ENCODE data around the gene PLPP3. TPM values are rescaled to one million over a fixed set of nuclear protein-coding genes. Genes with fewer than 3 reads are reported as not detected.

PLPP3 gene
- polyA plus RNA-seq, 2 donors = 2.7 to 12.4 TPM

DNA sequence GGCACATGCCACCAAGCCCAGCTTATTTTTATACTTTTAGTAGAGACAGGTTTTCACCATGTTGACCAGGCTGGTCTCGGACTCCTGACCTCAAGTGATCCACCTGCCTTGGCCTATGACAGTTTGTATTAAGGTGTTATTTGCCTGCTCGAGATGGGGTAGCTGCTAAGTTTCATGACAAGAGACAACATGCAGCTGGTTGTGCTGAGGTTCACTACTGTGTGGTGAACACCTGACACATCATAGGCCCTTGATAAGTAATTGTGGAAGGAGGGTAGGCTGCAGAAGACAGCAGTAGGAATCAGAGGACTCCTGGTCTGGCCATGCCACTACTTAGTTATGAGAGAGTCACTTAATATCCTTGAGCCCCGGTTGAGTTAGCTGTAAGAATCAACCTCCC is 46.2 kb downstream of the PLPP3 start:
- Histone ChIP-seq H3K4me1 (ENCODE audit: control insufficient read depth in 2 of 2, insufficient read depth in 2 of 2, low read length in 1 of 2) (peaks cover 0 to 8% of the 10 kb centered on the region in 2 donors), H3K36me3 (ENCODE audit: control insufficient read depth in 2 of 2, insufficient read depth in 2 of 2, low read length in 1 of 2) (peaks cover 3 to 9% of the 10 kb centered on the region in 2 donors), H3K9me3 (ENCODE audit: control insufficient read depth in 2 of 2, insufficient read depth in 1 of 2, low read depth in 1 of 2, low read length in 1 of 2) (no peaks in the 10 kb centered on the region), H3K27me3 (ENCODE audit: control insufficient read depth in 1 of 2, insufficient read depth in 2 of 2, low read length in 2 of 2) (no peaks in the 10 kb centered on the region), H3K4me3 (ENCODE audit: low read depth in 1 of 2, low read length in 2 of 2) (no peak overlapping the region), H3K27ac (ENCODE audit: low read depth in 2 of 2, low read length in 1 of 2) (no peak overlapping the region)
- 77 to 82% methylated on average over 3 of the region's 3 CpGs for whole genome bisulfite sequencing, 2 donors

DNA sequence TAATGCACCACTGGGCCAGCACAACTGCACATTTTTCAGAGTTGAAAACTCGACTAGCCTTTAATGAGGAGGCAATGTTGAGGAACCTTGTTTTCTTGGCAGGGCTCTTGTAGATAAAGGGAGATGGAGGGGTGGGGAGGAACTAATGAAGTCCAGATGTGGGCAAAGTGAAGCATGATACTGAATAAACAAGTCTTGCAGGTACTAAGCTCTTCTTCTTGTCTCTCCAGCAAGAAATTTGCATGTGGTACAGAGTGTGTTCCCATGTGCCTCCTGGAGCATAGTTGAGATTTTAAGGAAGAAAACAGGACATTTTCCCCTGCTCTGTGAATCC is 47.0 kb downstream of the PLPP3 start:
- Histone ChIP-seq H3K9me3 (ENCODE audit: control insufficient read depth in 2 of 2, insufficient read depth in 1 of 2, low read depth in 1 of 2, low read length in 1 of 2) (no peaks in the 10 kb centered on the region), H3K4me1 (ENCODE audit: control insufficient read depth in 2 of 2, insufficient read depth in 2 of 2, low read length in 1 of 2) (peaks cover 0 to 11% of the 10 kb centered on the region in 2 donors), H3K4me3 (ENCODE audit: low read depth in 1 of 2, low read length in 2 of 2) (no peak overlapping the region), H3K27me3 (ENCODE audit: control insufficient read depth in 1 of 2, insufficient read depth in 2 of 2, low read length in 2 of 2) (no peaks in the 10 kb centered on the region), H3K27ac (ENCODE audit: low read depth in 2 of 2, low read length in 1 of 2) (no peak overlapping the region), H3K36me3 (ENCODE audit: control insufficient read depth in 2 of 2, insufficient read depth in 2 of 2, low read length in 1 of 2) (peaks cover 3 to 9% of the 10 kb centered on the region in 2 donors)
- WGBS, 2 donors = 53 to 57% methylated on average over 1 of the region's 1 CpG

DNA sequence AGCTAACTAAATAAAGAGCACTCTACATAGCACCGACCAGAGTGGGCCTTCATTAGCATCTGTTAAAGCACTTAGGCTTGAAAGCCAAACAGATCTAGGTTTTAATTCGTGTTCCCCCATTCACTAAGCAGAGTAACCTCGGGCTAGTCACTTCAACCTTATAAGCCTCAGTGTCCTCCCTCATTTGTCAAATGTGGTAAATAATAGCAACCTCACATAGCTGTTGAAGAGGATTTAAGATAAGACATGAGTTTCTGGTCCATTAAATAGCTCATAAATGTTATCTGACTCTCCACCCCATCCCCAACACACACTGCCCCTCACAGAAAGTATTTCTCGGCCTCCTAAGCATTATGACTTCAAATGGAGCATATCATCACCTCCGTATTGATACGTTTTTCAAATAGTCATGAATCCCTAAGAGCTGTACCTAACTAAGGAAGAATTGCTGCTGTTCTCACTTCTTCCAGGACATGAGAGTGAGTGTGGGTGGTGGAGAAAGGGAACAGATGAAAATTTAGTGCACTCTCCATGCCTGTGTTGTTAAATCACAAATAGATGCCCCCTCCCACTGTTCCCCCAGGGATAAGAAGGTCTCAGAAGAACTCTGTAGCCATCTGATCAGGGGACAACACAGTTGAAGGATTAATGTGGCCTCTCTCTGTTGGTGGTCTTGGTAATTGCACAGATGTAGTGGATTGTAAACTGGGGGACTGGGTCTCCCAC is 47.6 kb downstream of the PLPP3 start:
- WGBS, 2 donors = 79 to 84% methylated on average over 6 of the region's 6 CpGs
- Histone ChIP-seq H3K4me1 (ENCODE audit: control insufficient read depth in 2 of 2, insufficient read depth in 2 of 2, low read length in 1 of 2) (peaks cover 0 to 11% of the 10 kb centered on the region in 2 donors), H3K27ac (ENCODE audit: low read depth in 2 of 2, low read length in 1 of 2) (no peak overlapping the region), H3K4me3 (ENCODE audit: low read depth in 1 of 2, low read length in 2 of 2) (no peak overlapping the region), H3K36me3 (ENCODE audit: control insufficient read depth in 2 of 2, insufficient read depth in 2 of 2, low read length in 1 of 2) (peaks cover 3 to 7% of the 10 kb centered on the region in 2 donors), H3K9me3 (ENCODE audit: control insufficient read depth in 2 of 2, insufficient read depth in 1 of 2, low read depth in 1 of 2, low read length in 1 of 2) (no peaks in the 10 kb centered on the region), H3K27me3 (ENCODE audit: control insufficient read depth in 1 of 2, insufficient read depth in 2 of 2, low read length in 2 of 2) (no peaks in the 10 kb centered on the region)

DNA sequence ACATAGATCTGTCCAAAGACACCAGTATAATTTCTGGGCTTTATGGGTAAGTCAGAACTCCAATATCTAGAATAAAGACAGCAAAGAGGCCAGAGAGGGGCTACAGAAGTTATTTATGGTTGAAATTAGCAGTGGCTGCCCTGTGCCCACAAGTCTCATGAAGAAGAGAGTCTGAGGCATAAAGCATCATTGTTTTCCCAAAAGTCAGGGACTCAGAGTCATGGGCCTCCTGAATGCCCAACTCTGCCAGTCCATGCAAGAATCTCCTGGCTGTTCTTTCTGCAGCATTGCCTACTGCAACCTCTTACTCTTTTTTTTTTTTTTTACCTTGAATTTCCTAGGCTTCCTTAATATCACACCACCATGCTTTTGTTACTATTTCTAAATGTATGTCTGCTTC is 49.6 kb downstream of the PLPP3 start:
- Histone ChIP-seq H3K27ac (ENCODE audit: low read depth in 2 of 2, low read length in 1 of 2) (no peak overlapping the region), H3K4me3 (ENCODE audit: low read depth in 1 of 2, low read length in 2 of 2) (no peak overlapping the region), H3K4me1 (ENCODE audit: control insufficient read depth in 2 of 2, insufficient read depth in 2 of 2, low read length in 1 of 2) (peaks cover 4 to 16% of the 10 kb centered on the region in 2 donors), H3K9me3 (ENCODE audit: control insufficient read depth in 2 of 2, insufficient read depth in 1 of 2, low read depth in 1 of 2, low read length in 1 of 2) (no peaks in the 10 kb centered on the region), H3K36me3 (ENCODE audit: control insufficient read depth in 2 of 2, insufficient read depth in 2 of 2, low read length in 1 of 2) (peaks cover 3 to 6% of the 10 kb centered on the region in 2 donors), H3K27me3 (ENCODE audit: control insufficient read depth in 1 of 2, insufficient read depth in 2 of 2, low read length in 2 of 2) (no peaks in the 10 kb centered on the region)

DNA sequence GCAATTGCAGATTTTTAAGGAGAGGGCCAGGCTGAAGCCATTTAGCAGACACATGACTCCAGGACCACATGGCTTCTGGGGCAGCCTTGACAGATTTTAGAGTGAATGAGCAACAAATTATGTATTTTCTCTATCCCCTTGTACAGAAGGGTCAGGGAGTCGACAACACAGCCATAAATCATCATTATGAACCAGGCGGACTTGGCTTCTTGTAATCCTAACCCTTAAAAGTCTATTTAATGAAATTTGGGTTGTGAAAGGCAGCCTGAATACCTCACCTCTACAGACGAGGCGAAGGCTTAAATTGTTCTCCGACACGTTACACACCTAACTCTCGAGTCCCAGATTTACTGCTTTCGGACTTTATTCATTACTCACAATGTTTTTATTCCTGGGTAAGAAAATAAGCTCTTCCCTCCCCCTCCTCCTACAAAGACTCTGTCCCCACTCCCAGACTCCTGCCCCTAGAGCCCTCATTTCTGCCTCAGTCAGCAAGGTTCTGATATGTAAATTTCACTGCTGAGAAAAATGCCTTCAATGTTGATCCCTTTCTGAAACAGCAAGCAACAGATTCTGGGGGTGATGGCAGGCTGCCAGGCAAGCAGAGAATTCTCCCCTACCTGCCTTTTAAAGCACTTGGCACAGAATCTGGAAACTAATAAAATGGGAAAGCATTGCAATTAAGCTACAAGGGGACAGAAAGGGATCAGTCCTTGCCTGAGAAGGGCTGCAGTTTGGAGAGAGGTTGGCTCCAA is 51.6 kb downstream of the PLPP3 start:
- WGBS, 2 donors = 64 to 68% methylated on average over 8 of the region's 8 CpGs

DNA sequence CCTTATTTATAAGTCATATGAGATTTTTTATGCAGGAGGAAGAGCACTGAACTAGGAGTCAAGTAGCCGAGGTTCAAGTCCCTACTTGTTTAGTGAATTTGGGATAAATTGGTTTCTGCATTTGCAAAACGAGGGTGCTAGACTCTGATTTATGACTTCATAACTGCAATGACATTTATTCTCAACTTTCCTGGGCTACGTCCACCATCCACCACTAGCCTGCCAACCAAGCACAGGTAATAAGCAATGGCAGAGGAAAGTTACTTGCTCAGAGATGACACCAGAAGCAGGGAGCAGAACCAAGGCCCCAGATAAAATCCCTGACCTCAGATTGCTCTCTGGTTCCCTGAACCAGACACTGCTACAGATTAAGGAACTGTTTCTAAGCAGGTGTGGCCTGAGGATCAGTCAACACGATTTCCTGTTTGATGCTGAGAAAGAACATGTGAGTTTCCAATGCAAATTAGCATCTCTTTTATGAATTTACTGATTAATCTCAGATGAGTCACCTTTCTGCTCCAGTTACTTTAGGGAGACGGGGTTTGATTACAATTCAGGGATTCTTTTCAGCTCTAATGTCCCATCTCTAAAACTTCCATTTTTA is 52.7 kb downstream of the PLPP3 start:
- Histone ChIP-seq H3K27ac (ENCODE audit: low read depth in 2 of 2, low read length in 1 of 2) (peak overlapping the region in 1 of 2 donors; percentile 77), H3K9me3 (ENCODE audit: control insufficient read depth in 2 of 2, insufficient read depth in 1 of 2, low read depth in 1 of 2, low read length in 1 of 2) (no peaks in the 10 kb centered on the region), H3K4me3 (ENCODE audit: low read depth in 1 of 2, low read length in 2 of 2) (no peak overlapping the region), H3K4me1 (ENCODE audit: control insufficient read depth in 2 of 2, insufficient read depth in 2 of 2, low read length in 1 of 2) (peaks cover 4 to 7% of the 10 kb centered on the region in 2 donors), H3K36me3 (ENCODE audit: control insufficient read depth in 2 of 2, insufficient read depth in 2 of 2, low read length in 1 of 2) (peaks cover 4 to 5% of the 10 kb centered on the region in 2 donors), H3K27me3 (ENCODE audit: control insufficient read depth in 1 of 2, insufficient read depth in 2 of 2, low read length in 2 of 2) (no peaks in the 10 kb centered on the region)
- WGBS, 2 donors = 34 to 37% methylated on average over 5 of the region's 5 CpGs

More for the DNA sequence above, 51.6 kb downstream of the PLPP3 start:
- no peaks in the 10 kb centered on the region for H3K9me3 ChIP-seq (ENCODE audit: control insufficient read depth in 2 of 2, insufficient read depth in 1 of 2, low read depth in 1 of 2, low read length in 1 of 2)
- H3K4me1 ChIP-seq (ENCODE audit: control insufficient read depth in 2 of 2, insufficient read depth in 2 of 2, low read length in 1 of 2) = peaks cover 4 to 9% of the 10 kb centered on the region in 2 donors
- no peaks in the 10 kb centered on the region for H3K27me3 ChIP-seq (ENCODE audit: control insufficient read depth in 1 of 2, insufficient read depth in 2 of 2, low read length in 2 of 2)
- H3K36me3 ChIP-seq (ENCODE audit: control insufficient read depth in 2 of 2, insufficient read depth in 2 of 2, low read length in 1 of 2) = peaks cover 3 to 5% of the 10 kb centered on the region in 2 donors
- H3K4me3 ChIP-seq (ENCODE audit: low read depth in 1 of 2, low read length in 2 of 2) = no peak overlapping the region
- H3K27ac ChIP-seq (ENCODE audit: low read depth in 2 of 2, low read length in 1 of 2) = peak overlapping the region in 1 of 2 donors; percentile 15

DNA sequence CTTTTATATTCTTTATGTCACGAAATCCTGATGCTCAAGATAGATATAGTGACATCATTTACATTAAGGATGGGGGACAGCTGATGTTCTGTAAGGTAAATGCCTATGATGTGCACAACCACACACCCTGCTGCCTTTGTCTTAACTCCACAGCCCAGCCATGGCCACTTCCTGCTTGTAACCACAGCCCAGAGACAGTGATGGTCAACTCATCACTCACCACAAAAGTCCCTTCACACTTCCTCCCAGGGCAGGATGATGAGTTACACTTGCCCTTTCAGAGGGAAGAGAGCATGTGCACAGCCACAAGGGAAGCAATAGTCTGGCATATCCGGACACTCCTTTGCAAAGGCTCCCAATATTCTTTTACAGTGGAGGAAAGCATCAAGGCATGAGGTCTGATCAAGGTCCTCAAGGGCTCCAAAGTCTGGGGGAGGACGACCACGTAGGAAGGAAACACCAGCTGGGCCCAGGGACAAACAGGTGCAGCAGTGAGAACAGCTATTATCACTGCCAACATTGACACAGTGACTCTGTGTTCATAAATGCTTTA is 53.8 kb downstream of the PLPP3 start:
- Histone ChIP-seq H3K9me3 (ENCODE audit: control insufficient read depth in 2 of 2, insufficient read depth in 1 of 2, low read depth in 1 of 2, low read length in 1 of 2) (no peaks in the 10 kb centered on the region), H3K4me3 (ENCODE audit: low read depth in 1 of 2, low read length in 2 of 2) (no peak overlapping the region), H3K36me3 (ENCODE audit: control insufficient read depth in 2 of 2, insufficient read depth in 2 of 2, low read length in 1 of 2) (peaks cover 4 to 5% of the 10 kb centered on the region in 2 donors), H3K27ac (ENCODE audit: low read depth in 2 of 2, low read length in 1 of 2) (peak overlapping the region in 1 of 2 donors; percentile 30), H3K27me3 (ENCODE audit: control insufficient read depth in 1 of 2, insufficient read depth in 2 of 2, low read length in 2 of 2) (no peaks in the 10 kb centered on the region), H3K4me1 (ENCODE audit: control insufficient read depth in 2 of 2, insufficient read depth in 2 of 2, low read length in 1 of 2) (peaks cover 4 to 7% of the 10 kb centered on the region in 2 donors)
- 55 to 62% methylated on average over 4 of the region's 4 CpGs for WGBS, 2 donors

DNA sequence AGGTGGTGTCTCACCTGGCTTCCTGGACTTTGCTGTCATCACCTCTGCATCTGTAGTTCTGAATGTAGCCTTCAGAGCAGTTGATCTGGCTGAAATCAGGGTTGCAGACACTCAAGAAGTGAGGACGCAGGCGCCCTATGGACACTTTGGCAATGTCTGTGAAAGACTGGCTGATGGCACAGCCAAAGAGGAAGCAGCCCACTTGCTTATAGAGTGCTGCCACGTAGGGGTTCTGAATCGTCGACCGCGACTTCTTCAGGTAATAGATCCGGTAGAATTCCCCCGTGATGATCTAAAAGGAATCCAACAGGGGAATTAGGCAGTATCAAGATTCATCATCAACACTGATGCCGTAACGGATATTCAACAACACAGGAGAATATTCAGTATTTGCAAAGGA is 55.1 kb downstream of the PLPP3 start:
- Histone ChIP-seq H3K27ac (ENCODE audit: low read depth in 2 of 2, low read length in 1 of 2) (no peak overlapping the region), H3K4me3 (ENCODE audit: low read depth in 1 of 2, low read length in 2 of 2) (no peak overlapping the region), H3K27me3 (ENCODE audit: control insufficient read depth in 1 of 2, insufficient read depth in 2 of 2, low read length in 2 of 2) (no peaks in the 10 kb centered on the region), H3K36me3 (ENCODE audit: control insufficient read depth in 2 of 2, insufficient read depth in 2 of 2, low read length in 1 of 2) (peaks cover 4 to 7% of the 10 kb centered on the region in 2 donors), H3K9me3 (ENCODE audit: control insufficient read depth in 2 of 2, insufficient read depth in 1 of 2, low read depth in 1 of 2, low read length in 1 of 2) (no peaks in the 10 kb centered on the region), H3K4me1 (ENCODE audit: control insufficient read depth in 2 of 2, insufficient read depth in 2 of 2, low read length in 1 of 2) (peaks cover 4 to 7% of the 10 kb centered on the region in 2 donors)
- WGBS, 2 donors = 92 to 94% methylated on average over 11 of the region's 11 CpGs

DNA sequence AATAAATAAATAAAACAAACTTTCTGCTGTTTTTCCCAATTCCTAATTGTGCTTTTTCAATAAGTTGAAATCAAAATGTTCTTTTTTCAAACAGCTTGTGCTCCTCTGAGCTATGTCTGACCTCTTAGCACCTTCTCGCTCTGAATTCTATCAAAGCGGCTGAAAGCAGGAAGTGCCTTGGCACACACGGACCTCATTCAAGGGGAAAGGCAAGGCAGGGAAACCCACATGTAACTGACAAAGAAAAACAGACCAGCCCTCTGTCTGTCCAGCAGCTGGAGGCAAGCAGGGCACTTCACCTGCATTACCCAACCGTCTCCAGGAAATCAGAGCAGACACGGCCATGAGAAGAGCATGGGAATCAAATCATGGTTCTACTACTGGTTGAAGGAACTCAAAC is 56.7 kb downstream of the PLPP3 start:
- Histone ChIP-seq H3K36me3 (ENCODE audit: control insufficient read depth in 2 of 2, insufficient read depth in 2 of 2, low read length in 1 of 2) (peaks cover 4 to 7% of the 10 kb centered on the region in 2 donors), H3K27me3 (ENCODE audit: control insufficient read depth in 1 of 2, insufficient read depth in 2 of 2, low read length in 2 of 2) (no peaks in the 10 kb centered on the region), H3K27ac (ENCODE audit: low read depth in 2 of 2, low read length in 1 of 2) (no peak overlapping the region), H3K4me1 (ENCODE audit: control insufficient read depth in 2 of 2, insufficient read depth in 2 of 2, low read length in 1 of 2) (peaks cover 4 to 6% of the 10 kb centered on the region in 2 donors), H3K9me3 (ENCODE audit: control insufficient read depth in 2 of 2, insufficient read depth in 1 of 2, low read depth in 1 of 2, low read length in 1 of 2) (no peaks in the 10 kb centered on the region), H3K4me3 (ENCODE audit: low read depth in 1 of 2, low read length in 2 of 2) (no peak overlapping the region)
- WGBS, 2 donors = 68% methylated on average over 5 of the region's 5 CpGs
